IPS-15b (cell line): ENCODE results near the gene WFDC6.

ENCODE experiments used
- H3K27me3 ChIP-seq: one replicate; pipeline ENCODE4 v1.6.1; 2013; ENCODE audit warnings: low read length; ENCODE audit not compliant: control insufficient read depth, insufficient read depth
- H3K36me3 ChIP-seq: one replicate; pipeline ENCODE4 v1.6.1; 2013; ENCODE audit warnings: low read length; ENCODE audit not compliant: control insufficient read depth, insufficient read depth
- H3K4me1 ChIP-seq: one replicate; pipeline ENCODE4 v1.6.1; 2013; ENCODE audit warnings: mild to moderate bottlenecking, low read length; ENCODE audit not compliant: control insufficient read depth, insufficient read depth
- H3K4me3 ChIP-seq: one replicate; pipeline ENCODE4 v1.5.1; 2013; ENCODE audit warnings: low read depth, low read length
- H3K9ac ChIP-seq: one replicate; pipeline ENCODE4 v1.6.1; 2013; ENCODE audit warnings: low read depth, mild to moderate bottlenecking, low read length
- H3K9me3 ChIP-seq: one replicate; pipeline ENCODE4 v1.6.1; 2013; ENCODE audit warnings: mild to moderate bottlenecking, low read length; ENCODE audit not compliant: control insufficient read depth, insufficient read depth

The WFDC6 gene

GRCh38 chr20:45510242-45510862 lies 28.9 kb downstream of the WFDC6 start:
- Histone ChIP-seq H3K9ac (no peak overlapping the region), H3K4me3 (no peak overlapping the region), H3K9me3 (no peaks in the 10 kb centered on the region), H3K27me3 (no peaks in the 10 kb centered on the region), H3K4me1 (no peaks in the 10 kb centered on the region), H3K36me3 (no peaks in the 10 kb centered on the region)

GRCh38 chr20:45509091-45509490 lies 30.2 kb downstream of the WFDC6 start:
- Histone ChIP-seq H3K9me3 (no peaks in the 10 kb centered on the region), H3K4me1 (no peaks in the 10 kb centered on the region), H3K9ac (no peak overlapping the region), H3K4me3 (no peak overlapping the region), H3K27me3 (no peaks in the 10 kb centered on the region), H3K36me3 (no peaks in the 10 kb centered on the region)

GRCh38 chr20:45508068-45508886 lies 31.0 kb downstream of the WFDC6 start:
- Histone ChIP-seq H3K4me3 (no peak overlapping the region), H3K4me1 (no peaks in the 10 kb centered on the region), H3K27me3 (no peaks in the 10 kb centered on the region), H3K36me3 (no peaks in the 10 kb centered on the region), H3K9me3 (no peaks in the 10 kb centered on the region), H3K9ac (no peak overlapping the region)

GRCh38 chr20:45507011-45507820 lies 32.1 kb downstream of the WFDC6 start:
- no peak overlapping the region for H3K4me3 ChIP-seq
- no peaks in the 10 kb centered on the region for H3K36me3 ChIP-seq
- H3K4me1 ChIP-seq, result no peaks in the 10 kb centered on the region
- H3K27me3 ChIP-seq, result no peaks in the 10 kb centered on the region
- no peaks in the 10 kb centered on the region for H3K9me3 ChIP-seq
- no peak overlapping the region for H3K9ac ChIP-seq

- no peaks in the 10 kb centered on the region for H3K36me3 ChIP-seq
- H3K9me3 ChIP-seq, result no peaks in the 10 kb centered on the region
- H3K9ac ChIP-seq, result no peak overlapping the region
- no peak overlapping the region for H3K4me3 ChIP-seq
- no peaks in the 10 kb centered on the region for H3K27me3 ChIP-seq
- H3K4me1 ChIP-seq, result no peaks in the 10 kb centered on the region
These were observed 32.9 kb downstream of the WFDC6 start for GRCh38 chr20:45506398-45506797.

- H3K27me3 ChIP-seq, result no peaks in the 10 kb centered on the region
- H3K9ac ChIP-seq, result no peak overlapping the region
These were observed 35.9 kb downstream of the WFDC6 start for GRCh38 chr20:45503403-45503802.

GRCh38 chr20:45502561-45502960 lies 36.7 kb downstream of the WFDC6 start:
- no peaks in the 10 kb centered on the region for H3K36me3 ChIP-seq
- no peak overlapping the region for H3K4me3 ChIP-seq
- H3K27me3 ChIP-seq, result no peaks in the 10 kb centered on the region
- H3K4me1 ChIP-seq, result no peaks in the 10 kb centered on the region
- H3K9ac ChIP-seq, result no peak overlapping the region
- H3K9me3 ChIP-seq, result no peaks in the 10 kb centered on the region

More at GRCh38 chr20:45503403-45503802, 35.9 kb downstream of the WFDC6 start:
- Histone ChIP-seq H3K4me1 (no peaks in the 10 kb centered on the region), H3K36me3 (no peaks in the 10 kb centered on the region), H3K9me3 (no peaks in the 10 kb centered on the region), H3K4me3 (no peak overlapping the region)

- Histone ChIP-seq H3K36me3 (no peaks in the 10 kb centered on the region), H3K27me3 (no peaks in the 10 kb centered on the region)
These were observed 37.7 kb downstream of the WFDC6 start for GRCh38 chr20:45501600-45501999.

GRCh38 chr20:45500022-45500421 lies 39.3 kb downstream of the WFDC6 start:
- Histone ChIP-seq H3K4me3 (no peak overlapping the region), H3K9ac (peak overlapping the region; percentile 16), H3K36me3 (no peaks in the 10 kb centered on the region), H3K9me3 (no peaks in the 10 kb centered on the region), H3K4me1 (no peaks in the 10 kb centered on the region), H3K27me3 (no peaks in the 10 kb centered on the region)

More at GRCh38 chr20:45501600-45501999, 37.7 kb downstream of the WFDC6 start:
- no peaks in the 10 kb centered on the region for H3K4me1 ChIP-seq
- H3K9me3 ChIP-seq, result no peaks in the 10 kb centered on the region
- H3K9ac ChIP-seq, result no peak overlapping the region
- no peak overlapping the region for H3K4me3 ChIP-seq

GRCh38 chr20:45497971-45498494 lies 41.2 kb downstream of the WFDC6 start:
- Histone ChIP-seq H3K27me3 (no peaks in the 10 kb centered on the region), H3K36me3 (no peaks in the 10 kb centered on the region), H3K4me1 (no peaks in the 10 kb centered on the region), H3K9ac (no peak overlapping the region), H3K4me3 (no peak overlapping the region), H3K9me3 (no peaks in the 10 kb centered on the region)

GRCh38 chr20:45496166-45496565 lies 43.1 kb downstream of the WFDC6 start:
- Histone ChIP-seq H3K9me3 (no peaks in the 10 kb centered on the region), H3K27me3 (no peaks in the 10 kb centered on the region), H3K9ac (no peak overlapping the region), H3K4me3 (no peak overlapping the region), H3K36me3 (no peaks in the 10 kb centered on the region), H3K4me1 (no peaks in the 10 kb centered on the region)
